Peyer's patch (tissue), 4 donors: ENCODE measurements around the gene SCG3. TPM values are rescaled to one million over a fixed set of nuclear protein-coding genes. Genes with fewer than 3 reads are reported as not detected.
"Not testable (repeated sequence)": the region's sequence is repeated elsewhere in the genome, so short reads cannot be mapped to it uniquely, and the experiment has no call there.

ENCODE experiments used
- DNase-seq, 3 donors: peaks; one replicate each; pipeline ENCODE4 v3.0.0-alpha.2; 2017 to 2019
- H3K27ac ChIP-seq, 4 donors: fragments of 200-600 bp; sonication (generic); one replicate each; pipeline ENCODE4 v1.5.1; 2016 to 2019
- H3K27me3 ChIP-seq, 2 donors: fragments of 200-600 bp; sonication (generic); one replicate each; pipeline ENCODE4 v1.5.1; 2019
- H3K36me3 ChIP-seq, 3 donors: fragments of 200-600 bp; sonication (generic); one replicate each; pipeline ENCODE4 v1.5.1; 2016 to 2019
- H3K4me1 ChIP-seq, 4 donors: fragments of 200-600 bp; sonication (generic); one replicate each; pipeline ENCODE4 v1.5.1; 2016 to 2019
- H3K4me3 ChIP-seq, 4 donors: fragments of 200-600 bp; sonication (generic); 1 replicate in 3 of 4; 2 replicates in 1 of 4; pipeline ENCODE4 v1.5.1; 2016 to 2019; ENCODE audit warnings: mild to moderate bottlenecking in 1 of 4
- H3K9me3 ChIP-seq, 4 donors: fragments of 200-600 bp; sonication (generic); one replicate each; pipeline ENCODE4 v1.5.1; 2016 to 2019; ENCODE audit warnings: mild to moderate bottlenecking in 1 of 4
- POLR2A ChIP-seq, 2 donors: fragments of 450-650 bp; IDR thresholded peaks; one replicate each; pipeline ENCODE4 v1.5.1; 2017; ENCODE audit warnings: antibody characterized with exemption in 2 of 2, mild to moderate bottlenecking in 2 of 2, moderate library complexity in 2 of 2
- total RNA-seq, 4 donors: library from RNA; depleted of rRNA; stranded (reverse); fragments of >200 nt; gene quantifications; one replicate each; pipeline ENCODE4 v1.1.0, GENCODE V29; 2016
- TF ChIP-seq, protein P1 (sequence below), 6 experiments: fragments of 450-650 bp in 4 of 6; fragments of 200-600 bp in 2 of 6; sonication (generic) in 1 of 6; IDR thresholded peaks; one replicate each; pipeline ENCODE4 v1.5.1; 2017 to 2019; ENCODE audit warnings: antibody characterized with exemption in 6 of 6, mild to moderate bottlenecking in 3 of 6, moderate library complexity in 1 of 6

The SCG3 gene
- total RNA-seq, 4 donors from 2014 or later, result 0.40 to 1.7 (median 0.95) TPM

GRCh38 chr15:51649659-51650521 is 31.4 kb upstream of the SCG3 start:
- H3K27ac ChIP-seq, result no peak overlapping the region
- H3K9me3 ChIP-seq, result no peaks in the 10 kb centered on the region
- peak in 1 of 3 donors; percentile 61 for DNase-seq
- H3K4me1 ChIP-seq, result no peaks in the 10 kb centered on the region
- H3K27me3 ChIP-seq, result no peaks in the 10 kb centered on the region
- TF ChIP-seq, protein P1, sequence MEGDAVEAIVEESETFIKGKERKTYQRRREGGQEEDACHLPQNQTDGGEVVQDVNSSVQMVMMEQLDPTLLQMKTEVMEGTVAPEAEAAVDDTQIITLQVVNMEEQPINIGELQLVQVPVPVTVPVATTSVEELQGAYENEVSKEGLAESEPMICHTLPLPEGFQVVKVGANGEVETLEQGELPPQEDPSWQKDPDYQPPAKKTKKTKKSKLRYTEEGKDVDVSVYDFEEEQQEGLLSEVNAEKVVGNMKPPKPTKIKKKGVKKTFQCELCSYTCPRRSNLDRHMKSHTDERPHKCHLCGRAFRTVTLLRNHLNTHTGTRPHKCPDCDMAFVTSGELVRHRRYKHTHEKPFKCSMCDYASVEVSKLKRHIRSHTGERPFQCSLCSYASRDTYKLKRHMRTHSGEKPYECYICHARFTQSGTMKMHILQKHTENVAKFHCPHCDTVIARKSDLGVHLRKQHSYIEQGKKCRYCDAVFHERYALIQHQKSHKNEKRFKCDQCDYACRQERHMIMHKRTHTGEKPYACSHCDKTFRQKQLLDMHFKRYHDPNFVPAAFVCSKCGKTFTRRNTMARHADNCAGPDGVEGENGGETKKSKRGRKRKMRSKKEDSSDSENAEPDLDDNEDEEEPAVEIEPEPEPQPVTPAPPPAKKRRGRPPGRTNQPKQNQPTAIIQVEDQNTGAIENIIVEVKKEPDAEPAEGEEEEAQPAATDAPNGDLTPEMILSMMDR (IDR thresholded peaks at IDR 0.05), result peak; percentile 37 to 94 (median 86)
- no peak for TF ChIP-seq POLR2A (IDR thresholded peaks at IDR 0.05)
- H3K36me3 ChIP-seq, result no peaks in the 10 kb centered on the region
- H3K4me3 ChIP-seq, result no peak overlapping the region

DNA sequence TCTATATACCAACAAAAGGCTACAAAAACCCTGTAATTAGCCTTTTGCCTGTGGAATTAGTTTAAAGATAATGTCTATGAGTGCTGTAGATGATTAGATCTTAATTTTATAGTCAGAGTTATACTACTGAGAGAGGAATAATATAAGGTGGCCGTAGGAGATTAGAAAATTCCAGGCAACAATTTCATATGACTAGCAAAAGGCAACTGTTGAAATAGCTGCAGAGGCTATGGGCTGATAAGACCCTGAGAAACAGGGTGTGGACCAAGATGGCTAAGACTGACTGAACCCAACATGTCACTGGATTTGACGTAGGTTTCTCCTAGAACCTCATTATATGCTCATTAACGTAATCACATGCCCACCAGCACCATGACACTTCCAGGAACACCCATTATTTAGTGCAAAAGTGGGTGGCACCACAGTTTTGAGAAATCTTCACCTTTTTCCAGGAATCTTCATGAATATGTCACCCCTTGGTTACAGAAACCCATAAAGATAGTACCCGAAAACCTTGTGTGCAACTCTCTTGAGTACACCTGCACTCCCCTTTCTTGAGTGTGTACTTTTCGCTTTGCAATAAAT is 29.1 kb upstream of the SCG3 start:
- no peak for TF ChIP-seq POLR2A (IDR thresholded peaks at IDR 0.05)
- TF ChIP-seq, protein P1 (IDR thresholded peaks at IDR 0.05), result no peak
- no peak for DNase-seq
- Histone ChIP-seq H3K4me1 (no peaks in the 10 kb centered on the region), H3K27me3 (no peaks in the 10 kb centered on the region), H3K36me3 (no peaks in the 10 kb centered on the region), H3K4me3 (no peak overlapping the region), H3K9me3 (no peaks in the 10 kb centered on the region), H3K27ac (no peak overlapping the region)

DNA sequence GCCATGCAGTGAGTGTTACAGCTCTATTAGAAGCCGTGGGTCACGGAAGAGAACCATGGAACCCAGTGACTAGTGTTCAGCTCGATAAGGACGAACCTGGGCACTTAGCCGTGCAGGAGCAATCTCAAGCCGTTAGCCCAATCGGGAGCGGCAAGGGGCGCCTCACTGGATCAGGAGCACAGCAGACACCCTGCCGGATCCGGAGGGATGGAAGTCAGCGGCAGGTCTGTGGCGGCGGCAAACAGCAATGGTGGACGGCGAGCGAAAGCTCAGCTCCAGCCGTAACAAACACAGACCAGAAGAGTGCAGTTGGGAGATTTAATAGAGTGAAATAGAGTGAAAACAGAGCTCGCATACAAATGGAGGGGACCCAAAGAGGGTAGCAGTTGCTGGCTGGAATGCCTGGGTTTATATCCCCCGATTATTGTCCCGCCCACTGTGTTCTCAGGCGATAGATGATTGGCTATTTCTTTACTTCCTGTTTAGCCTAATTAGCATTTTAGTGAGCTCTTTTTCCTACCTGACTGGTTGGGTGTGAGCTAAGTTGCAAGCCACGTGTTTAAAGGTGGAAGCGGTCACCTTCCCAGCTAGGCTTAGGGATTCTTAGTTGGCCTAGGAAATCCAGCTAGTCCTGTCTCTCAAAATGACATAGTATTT is 25.8 kb upstream of the SCG3 start:
- H3K4me3 ChIP-seq, H3K27ac ChIP-seq: not testable (repeated sequence)

GRCh38 chr15:51658664-51659063 is 22.6 kb upstream of the SCG3 start:
- no peaks in the 10 kb centered on the region for H3K27me3 ChIP-seq
- no peak overlapping the region for H3K4me3 ChIP-seq
- no peaks in the 10 kb centered on the region for H3K36me3 ChIP-seq
- TF ChIP-seq, protein P1 (IDR thresholded peaks at IDR 0.05), result no peak
- no peak for TF ChIP-seq POLR2A (IDR thresholded peaks at IDR 0.05)
- no peaks in the 10 kb centered on the region for H3K4me1 ChIP-seq
- no peak for DNase-seq
- no peak overlapping the region for H3K27ac ChIP-seq
- H3K9me3 ChIP-seq, result no peaks in the 10 kb centered on the region

More for the DNA sequence above, 25.8 kb upstream of the SCG3 start:
- not testable (repeated sequence) for H3K4me1 ChIP-seq, H3K36me3 ChIP-seq, H3K27me3 ChIP-seq, DNase-seq, H3K9me3 ChIP-seq

DNA sequence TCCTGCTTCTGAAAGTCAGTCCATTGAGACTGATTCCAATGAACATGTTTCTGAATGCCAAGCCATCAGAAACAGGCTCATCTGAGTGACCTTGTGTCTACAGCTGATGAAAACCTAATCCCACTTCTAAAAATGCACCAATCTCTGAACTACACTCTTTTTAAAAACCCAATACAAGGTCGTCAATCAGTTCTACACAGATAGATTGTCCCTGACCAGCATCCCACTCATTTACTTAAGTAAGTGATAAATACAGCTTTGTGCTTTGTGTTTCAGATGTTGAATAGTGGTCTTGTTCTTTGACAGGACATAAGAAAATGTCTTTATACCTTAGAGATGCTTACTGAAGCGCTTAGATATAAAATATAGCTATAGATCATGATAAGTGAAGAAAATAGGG is 20.2 kb upstream of the SCG3 start:
- H3K4me3 ChIP-seq, result no peak overlapping the region
- DNase-seq, result no peak
- no peaks in the 10 kb centered on the region for H3K4me1 ChIP-seq
- no peak for TF ChIP-seq POLR2A (IDR thresholded peaks at IDR 0.05)
- TF ChIP-seq, protein P1 (IDR thresholded peaks at IDR 0.05), result no peak
- H3K9me3 ChIP-seq, result no peaks in the 10 kb centered on the region
- H3K27ac ChIP-seq, result no peak overlapping the region
- H3K27me3 ChIP-seq, result no peaks in the 10 kb centered on the region
- H3K36me3 ChIP-seq, result no peaks in the 10 kb centered on the region

DNA sequence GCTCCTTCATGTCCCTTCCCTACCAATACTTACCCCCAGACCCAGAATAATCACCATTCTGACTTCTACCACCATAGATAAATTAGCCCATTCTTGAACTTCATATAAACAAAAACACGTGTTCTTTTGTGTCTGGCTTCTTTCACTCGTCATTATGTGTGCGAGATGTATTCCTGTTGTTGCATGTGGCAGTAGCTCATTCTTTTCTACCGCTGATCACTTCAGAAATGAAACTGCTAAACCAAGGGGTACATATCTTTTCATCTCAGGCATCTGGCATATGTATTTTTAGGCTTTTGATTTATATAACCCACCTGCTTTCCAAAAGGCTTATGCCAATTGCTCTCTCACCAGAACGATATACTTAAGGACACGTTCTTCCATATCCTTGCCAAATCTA is 13.8 kb upstream of the SCG3 start:
- H3K27me3 ChIP-seq, result no peaks in the 10 kb centered on the region
- no peaks in the 10 kb centered on the region for H3K9me3 ChIP-seq
- no peaks in the 10 kb centered on the region for H3K36me3 ChIP-seq
- TF ChIP-seq POLR2A (IDR thresholded peaks at IDR 0.05), result no peak
- TF ChIP-seq, protein P1 (IDR thresholded peaks at IDR 0.05), result no peak
- H3K4me3 ChIP-seq, result no peak overlapping the region
- no peaks in the 10 kb centered on the region for H3K4me1 ChIP-seq
- H3K27ac ChIP-seq, result no peak overlapping the region
- no peak for DNase-seq
